H1 (cell line): ENCODE measurements around the gene WDR90. TPM values are rescaled to one million over a fixed set of nuclear protein-coding genes. Genes with fewer than 3 reads are reported as not detected.
A peak's percentile ranks its signal among the peaks of the same experiment; 100 is the strongest.

Experiments used
- CTCF ChIA-PET: fragments of 300-600 bp; sonication (Branson Sonifier 250); formaldehyde crosslinking; loops from one replicate; lab custom pipeline; 2021; ENCODE audit not compliant: partially characterized antibody; lab: Charles Lee
- POLR2A ChIA-PET: fragments of 300-600 bp; sonication (Branson Sonifier 250); formaldehyde crosslinking; loops from one replicate; lab custom pipeline; 2021; ENCODE audit warnings: inconsistent platforms; ENCODE audit not compliant: partially characterized antibody; lab: Charles Lee
- DNase-seq, 2 experiments: peaks; one replicate each; pipeline versions ENCODE4 v3.0.0 to v3.0.0-alpha.2; 2010 to 2022; ENCODE audit warnings: low spot score in 2 of 2, low read depth in 1 of 2, mixed read lengths in 1 of 2
- FAIRE-seq: peaks from 2 replicates; lab custom pipeline; 2011; peaks lifted over from hg19 to GRCh38; lab: Jason Lieb, UNC
- H2AFZ ChIP-seq: 2 replicates; pipeline ENCODE4 v1.8.1; 2012; ENCODE audit warnings: low read length, inconsistent platforms
- H2AK5ac ChIP-seq: 2 replicates; pipeline ENCODE4 v1.6.1; 2013; ENCODE audit warnings: low read depth, low read length
- H2BK120ac ChIP-seq: replicated peaks from 2 replicates; pipeline ENCODE3; 2013; ENCODE audit warnings: low read depth, low read length, inconsistent platforms
- H2BK12ac ChIP-seq: 2 replicates; pipeline ENCODE4 v1.6.1; 2013; ENCODE audit warnings: low read depth, low read length
- H2BK15ac ChIP-seq: 2 replicates; pipeline ENCODE4 v1.6.1; 2013; ENCODE audit warnings: low read length
- H2BK20ac ChIP-seq: 2 replicates; pipeline ENCODE4 v1.6.1; 2013; ENCODE audit warnings: low read length
- H2BK5ac ChIP-seq: 2 replicates; pipeline ENCODE4 v1.6.1; 2013; ENCODE audit warnings: low read depth, low read length
- H3K14ac ChIP-seq: 2 replicates; pipeline ENCODE4 v1.6.1; 2013; ENCODE audit warnings: inconsistent platforms; ENCODE audit not compliant: insufficient read length
- H3K18ac ChIP-seq: 2 replicates; pipeline ENCODE4 v1.6.1; 2013; ENCODE audit warnings: low read length; ENCODE audit errors: extremely low read depth
- H3K23ac ChIP-seq: 2 replicates; pipeline ENCODE4 v1.6.1; 2013; ENCODE audit warnings: inconsistent platforms; ENCODE audit not compliant: insufficient read length
- H3K23me2 ChIP-seq: 2 replicates; pipeline ENCODE4 v1.6.1; 2013; ENCODE audit warnings: low read depth, low read length
- H3K27ac ChIP-seq: 2 replicates; pipeline ENCODE4 v1.6.1; 2011; ENCODE audit warnings: low read depth, low read length, inconsistent platforms
- H3K27me3 ChIP-seq, 4 experiments: replicated peaks in 1 of 4; 1 replicate in 1 of 4; 2 replicates in 3 of 4; pipeline versions ENCODE4 v1.6.1 to v1.8.1; 2011 to 2013; ENCODE audit warnings: low read length in 3 of 4, mild to moderate bottlenecking in 3 of 4, inconsistent platforms in 2 of 4, mixed read lengths in 2 of 4, moderate library complexity in 1 of 4; ENCODE audit not compliant: control insufficient read depth in 3 of 4, insufficient read depth in 3 of 4; ENCODE audit errors: extremely low read depth in 1 of 4
- H3K36me3 ChIP-seq, 4 experiments: 2 replicates each; pipeline versions ENCODE4 v1.6.1 to v1.8.1; 2011 to 2013; ENCODE audit warnings: mild to moderate bottlenecking in 4 of 4, low read length in 3 of 4, moderate library complexity in 2 of 4, control low read depth in 1 of 4, inconsistent platforms in 1 of 4; ENCODE audit not compliant: insufficient read depth in 4 of 4, control insufficient read depth in 2 of 4
- H3K4ac ChIP-seq: replicated peaks from 2 replicates; pipeline ENCODE3; 2013; ENCODE audit warnings: low read length, low read depth, mixed read lengths, inconsistent platforms; ENCODE audit not compliant: insufficient read length
- H3K4me1 ChIP-seq, 4 experiments: replicated peaks in 1 of 4; 1 replicate in 1 of 4; 2 replicates in 3 of 4; pipeline versions ENCODE4 v1.6.1 to v1.8.1; 2011 to 2013; ENCODE audit warnings: low read length in 3 of 4, inconsistent platforms in 2 of 4, mixed read lengths in 1 of 4; ENCODE audit not compliant: insufficient read depth in 4 of 4, control insufficient read depth in 3 of 4
- H3K4me2 ChIP-seq, 2 experiments: 2 replicates each; pipeline versions ENCODE4 v1.6.1 to v1.8.1; 2011 to 2013; ENCODE audit warnings: low read depth in 2 of 2, low read length in 2 of 2, control low read depth in 1 of 2, inconsistent platforms in 1 of 2, mild to moderate bottlenecking in 1 of 2; ENCODE audit not compliant: insufficient read depth in 1 of 2
- H3K4me3 ChIP-seq, 4 experiments: fragments of 200-600, 300-600 bp in 1 of 4; sonication (generic), shearing (Covaris generic), sonication (Bioruptor Twin) in 1 of 4; 2 replicates each; pipeline versions ENCODE4 v1.5.1 to v1.8.1; 2011 to 2016; ENCODE audit warnings: low read length in 4 of 4, low read depth in 3 of 4, control low read depth in 2 of 4, inconsistent platforms in 2 of 4, mild to moderate bottlenecking in 2 of 4, mixed read lengths in 1 of 4, moderate library complexity in 1 of 4; ENCODE audit not compliant: insufficient read depth in 2 of 4; ENCODE audit errors: extremely low read depth in 1 of 4
- H3K56ac ChIP-seq: replicated peaks from 2 replicates; pipeline ENCODE3; 2013; ENCODE audit warnings: low read depth, mild to moderate bottlenecking, mixed read lengths, low read length, inconsistent platforms; ENCODE audit not compliant: insufficient read length
- H3K79me1 ChIP-seq: 2 replicates; pipeline ENCODE4 v1.6.1; 2013; ENCODE audit warnings: low read depth, low read length, control low read depth
- H3K79me2 ChIP-seq, 2 experiments: 2 replicates each; pipeline versions ENCODE4 v1.6.1 to v1.8.1; 2012 to 2013; ENCODE audit warnings: low read length in 2 of 2, mild to moderate bottlenecking in 2 of 2, inconsistent platforms in 1 of 2; ENCODE audit not compliant: insufficient read depth in 2 of 2, control insufficient read depth in 1 of 2
- H3K9ac ChIP-seq, 4 experiments: replicated peaks in 1 of 4; 1 replicate in 1 of 4; 2 replicates in 3 of 4; pipeline versions ENCODE4 v1.6.1 to v1.8.1; 2011 to 2013; ENCODE audit warnings: low read depth in 3 of 4, low read length in 3 of 4, control low read depth in 2 of 4, mild to moderate bottlenecking in 2 of 4, moderate library complexity in 2 of 4, inconsistent platforms in 1 of 4; ENCODE audit errors: extremely low read depth in 1 of 4
- H3K9me3 ChIP-seq, 2 experiments: 2 replicates each; pipeline versions ENCODE4 v1.6.1 to v1.8.1; 2012 to 2013; ENCODE audit warnings: mild to moderate bottlenecking in 2 of 2, moderate library complexity in 2 of 2, control low read depth in 1 of 2, inconsistent platforms in 1 of 2, low read depth in 1 of 2, low read length in 1 of 2, mixed read lengths in 1 of 2; ENCODE audit not compliant: insufficient read depth in 2 of 2
- H4K20me1 ChIP-seq, 2 experiments: replicated peaks in 1 of 2; 2 replicates each; pipeline versions ENCODE3 to v1.8.1; 2011 to 2013; ENCODE audit warnings: inconsistent platforms in 2 of 2, low read length in 2 of 2, mild to moderate bottlenecking in 1 of 2; ENCODE audit not compliant: insufficient read depth in 2 of 2, control insufficient read depth in 1 of 2
- H4K5ac ChIP-seq: 2 replicates; pipeline ENCODE4 v1.6.1; 2013; ENCODE audit warnings: low read length, low read depth, mixed read lengths, inconsistent platforms; ENCODE audit not compliant: insufficient read length
- H4K8ac ChIP-seq: 2 replicates; pipeline ENCODE4 v1.8.0; 2013; ENCODE audit warnings: mild to moderate bottlenecking, moderate library complexity, low read length, inconsistent platforms; ENCODE audit not compliant: insufficient read depth; ENCODE audit errors: extremely low read depth
- H4K91ac ChIP-seq: replicated peaks from 2 replicates; pipeline ENCODE3; 2013; ENCODE audit warnings: low read length, mixed read lengths, inconsistent platforms; ENCODE audit not compliant: insufficient read length
- EZH2 ChIP-seq: fragments of 200-600 bp; sonication (generic); IDR thresholded peaks from 2 replicates; pipeline ENCODE4 v1.7.1; 2012; ENCODE audit warnings: low read depth, mild to moderate bottlenecking, moderate library complexity, low read length, inconsistent platforms; ENCODE audit not compliant: severe bottlenecking
- GABPA ChIP-seq: IDR thresholded peaks from 2 replicates; pipeline ENCODE4 v1.6.1; 2011; ENCODE audit warnings: mild to moderate bottlenecking, low read length, moderate library complexity, borderline replicate concordance; ENCODE audit not compliant: insufficient read depth
- RAD21 ChIP-seq, 2 experiments: IDR thresholded peaks in 1 of 2; conservative IDR thresholded peaks in 1 of 2; 2 replicates each; pipeline ENCODE4 v1.6.1; 2011; ENCODE audit warnings: low read depth in 2 of 2, low read length in 2 of 2, improper control_type of control experiment in 1 of 2, inconsistent platforms in 1 of 2, mild to moderate bottlenecking in 1 of 2, moderate library complexity in 1 of 2
- SUZ12 ChIP-seq: fragments of 200-600 bp; sonication (generic); IDR thresholded peaks from 2 replicates; pipeline ENCODE4 v1.6.1; 2012; ENCODE audit warnings: mild to moderate bottlenecking, inconsistent platforms, low read length, moderate library complexity, mixed read lengths
- TAF7 ChIP-seq: optimal IDR thresholded peaks from 2 replicates; pipeline ENCODE3; 2011; ENCODE audit warnings: low read depth, mild to moderate bottlenecking, inconsistent platforms, low read length, moderate library complexity, borderline replicate concordance
- TCF12 ChIP-seq: IDR thresholded peaks from 2 replicates; pipeline ENCODE4 v1.6.1; 2011; ENCODE audit warnings: low read depth, mild to moderate bottlenecking, low read length
- WGBS, 2 experiments: shearing (Covaris generic) in 1 of 2; methylation state at CpG; one replicate each; pipeline versions ENCODE4 v1.1.6 to v1.1.7; 2013 to 2015; ENCODE audit warnings: low lambda C conversion rate in 2 of 2, mixed read lengths in 2 of 2, inconsistent platforms in 1 of 2, low coverage in 1 of 2, missing lambda C conversion rate in 1 of 2; ENCODE audit not compliant: insufficient replicate concordance in 2 of 2, insufficient coverage in 1 of 2, insufficient read length in 1 of 2; ENCODE audit errors: extremely low coverage in 1 of 2, missing lambda C conversion rate in 1 of 2; 5-methylcytosine and 5-hydroxymethylcytosine counted together
- polyA plus RNA-seq, 7 experiments: library from polyadenylated mRNA; depleted of rRNA in 3 of 7; stranded (reverse) in 5 of 7; unstranded in 2 of 7; fragments of >200 nt in 5 of 7; fragments of 200-250 nt in 2 of 7; gene quantifications; 1 replicate in 5 of 7; 2 replicates in 1 of 7; 4 replicates in 1 of 7; pipeline versions ENCODE4 v1.2.1 to v1.2.3, GENCODE V29; 2011 to 2013; ENCODE audit warnings: missing spikeins in 2 of 7, mixed read lengths in 2 of 7
- total RNA-seq: library from RNA; stranded (reverse); fragmentation: NEBNext Ultra II Directional; extraction: Animal tissue kit (Norgen Biotek cat#: 25700); gene quantifications from 2 replicates; pipeline ENCODE4 v1.2.1, GENCODE V29; 2021
- TF ChIP-seq, protein P1 (sequence below): IDR thresholded peaks from 2 replicates; pipeline ENCODE4 v1.6.1; 2012; ENCODE audit warnings: low read length, inconsistent platforms

WDR90 gene
- total and polyA plus RNA-seq, 2 of the 8 experiments (the other 6 are each of a cell fraction or from before 2014, with no cell fraction given): 24.0 to 47.2 TPM

DNA sequence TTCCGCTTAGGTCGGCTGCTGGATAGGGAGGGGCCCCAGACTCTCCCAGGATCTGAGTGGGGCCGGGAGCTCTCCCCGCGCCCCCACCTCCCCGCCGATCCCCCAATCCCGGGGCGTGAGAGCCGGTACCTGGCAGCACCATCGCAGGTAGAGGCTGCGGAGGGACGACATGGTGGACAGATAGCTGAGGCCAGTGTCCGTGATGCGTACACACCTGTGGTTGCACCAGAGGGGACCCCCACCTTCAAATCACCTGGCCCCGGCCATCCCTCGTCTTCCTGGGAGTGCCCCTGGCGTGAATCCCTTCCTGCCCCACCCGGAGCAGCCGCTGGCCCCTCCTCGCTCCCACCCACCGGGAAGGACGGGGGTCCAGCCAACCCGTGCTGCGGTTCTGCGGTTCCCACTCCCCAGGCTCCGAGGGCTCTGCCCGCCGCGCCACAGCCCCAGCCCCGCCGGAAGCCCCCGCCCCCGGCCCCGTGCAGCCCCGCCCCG lies 45.7 kb downstream of the WDR90 start:
- H3K23ac ChIP-seq: no peak overlapping the region
- POLR2A ChIA-PET: interaction anchor here (0.8 to 4.6 kb wide), 13 partner anchors 9 to 125 kb away, joined by 3 to 48 read pairs (median 5); partner anchors contain the start of genes ANTKMT, CCDC78, JMJD8 and METRN
- H3K4ac ChIP-seq: no peak overlapping the region
- H3K27me3 ChIP-seq: peaks cover 7 to 70% (median 47%) of the 10 kb centered on the region in 4 experiments
- H3K36me3 ChIP-seq: no peaks in the 10 kb centered on the region
- no peak overlapping the region for H2BK20ac ChIP-seq
- peaks cover 8% of the 10 kb centered on the region; the same call in 1 of the 2 replicates for H3K23me2 ChIP-seq
- H3K4me2 ChIP-seq: peak overlapping the region; percentile 87 to 95
- H3K14ac ChIP-seq: no peak overlapping the region
- no peak overlapping the region for H3K27ac ChIP-seq
- peaks cover 0 to 10% of the 10 kb centered on the region in 2 experiments for H4K20me1 ChIP-seq
- no peak overlapping the region for H2BK120ac ChIP-seq
- H3K56ac ChIP-seq: no peak overlapping the region
- no peak overlapping the region; the same call in 1 of the 2 replicates for H4K8ac ChIP-seq
- no peak overlapping the region for H4K5ac ChIP-seq
- no peaks in the 10 kb centered on the region for H3K79me2 ChIP-seq
- WGBS, 2 experiments: 6% methylated on average over 15 of the region's 37 CpGs; no CpG with 5 or more reads in 1 of the 2 experiments
- no peaks in the 10 kb centered on the region for H3K9me3 ChIP-seq
- H3K9ac ChIP-seq: no peak overlapping the region
- H3K18ac ChIP-seq: no peak overlapping the region
- peaks cover 0 to 13% (median 9%) of the 10 kb centered on the region in 4 experiments; a peak in 4 of 7 replicates for H3K4me1 ChIP-seq
- no peak overlapping the region for H2BK15ac ChIP-seq
- no peak overlapping the region for H2AK5ac ChIP-seq
- TF ChIP-seq GABPA (no peak), TCF12 (no peak), RAD21 (IDR thresholded peaks at IDR 0.05 in 1 of 2, conservative IDR thresholded peaks at IDR 0.05 in 1 of 2; ENCODE audit: low read depth in 2 of 2, low read length in 2 of 2) (no peak), TAF7 (no peak), SUZ12 (peak; percentile 20; the same call in 1 of the 2 replicates), EZH2 (peak; percentile 28)
- TF ChIP-seq, protein P1, sequence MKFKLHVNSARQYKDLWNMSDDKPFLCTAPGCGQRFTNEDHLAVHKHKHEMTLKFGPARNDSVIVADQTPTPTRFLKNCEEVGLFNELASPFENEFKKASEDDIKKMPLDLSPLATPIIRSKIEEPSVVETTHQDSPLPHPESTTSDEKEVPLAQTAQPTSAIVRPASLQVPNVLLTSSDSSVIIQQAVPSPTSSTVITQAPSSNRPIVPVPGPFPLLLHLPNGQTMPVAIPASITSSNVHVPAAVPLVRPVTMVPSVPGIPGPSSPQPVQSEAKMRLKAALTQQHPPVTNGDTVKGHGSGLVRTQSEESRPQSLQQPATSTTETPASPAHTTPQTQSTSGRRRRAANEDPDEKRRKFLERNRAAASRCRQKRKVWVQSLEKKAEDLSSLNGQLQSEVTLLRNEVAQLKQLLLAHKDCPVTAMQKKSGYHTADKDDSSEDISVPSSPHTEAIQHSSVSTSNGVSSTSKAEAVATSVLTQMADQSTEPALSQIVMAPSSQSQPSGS: no peak
- peak overlapping the region; percentile 48 to 78 (median 50) for H3K4me3 ChIP-seq
- no peak overlapping the region for H4K91ac ChIP-seq
- 0 out of 2 replicates have a peak overlapping the region, but pooled peaks have one; percentile 2 for H2BK12ac ChIP-seq
- CTCF ChIA-PET: interaction anchor here (0.8 to 2.3 kb wide), 4 partner anchors 9 to 17 kb away, joined by 3 to 15 read pairs (median 6); no protein-coding TSS in a partner anchor
- FAIRE-seq: no peak
- no peaks in the 10 kb centered on the region for H3K79me1 ChIP-seq
- DNase-seq: peak in 1 of 2 experiments; percentile 70
- H2BK5ac ChIP-seq: no peak overlapping the region
- no peak overlapping the region for H2AFZ ChIP-seq
